Activated CD8-positive, alpha-beta T cell treated with anti-CD3 and anti-CD28 coated beads for 36 hours (primary cell): Measurements from ENCODE around the gene STRIP1. TPM values are rescaled to one million over a fixed set of nuclear protein-coding genes. Genes with fewer than 3 reads are reported as not detected.
A peak's percentile ranks its signal among the peaks of the same experiment; 100 is the strongest.

Experiments used
- ATAC-seq: fragments of 200-7000 bp; cut with Tn5 transposase; one replicate; pipeline ENCODE4 v1.10.0; 2021; ENCODE audit warnings: mild to moderate bottlenecking, moderate library complexity
- CTCF ChIA-PET: fragments of 350-600 bp; sonication (Branson Sonifier 250); formaldehyde crosslinking; loops from one replicate; lab custom pipeline; 2021; ENCODE audit warnings: antibody characterized with exemption; lab: Charles Lee
- POLR2A ChIA-PET: fragments of 350-600 bp; sonication (Branson Sonifier 250); formaldehyde crosslinking; loops from one replicate; lab custom pipeline; 2021; ENCODE audit warnings: antibody characterized with exemption; lab: Charles Lee
- DNase-seq: peaks from one replicate; pipeline ENCODE4 v3.0.0-alpha.2; 2020
- H3K27ac Mint-ChIP-seq: one replicate; pipeline ENCODE4 v1.8.0; 2021; ENCODE audit warnings: mild to moderate bottlenecking, mixed read lengths
- H3K27me3 Mint-ChIP-seq: one replicate; pipeline ENCODE4 v1.8.0; 2021; ENCODE audit warnings: mixed read lengths
- H3K36me3 Mint-ChIP-seq: one replicate; pipeline ENCODE4 v1.8.0; 2021; ENCODE audit warnings: low read depth, mixed read lengths
- H3K4me1 Mint-ChIP-seq: one replicate; pipeline ENCODE4 v1.8.0; 2021; ENCODE audit warnings: low read depth, mixed read lengths
- H3K4me3 Mint-ChIP-seq: one replicate; pipeline ENCODE4 v1.8.0; 2021; ENCODE audit warnings: mild to moderate bottlenecking, moderate library complexity, mixed read lengths
- H3K9me3 Mint-ChIP-seq: one replicate; pipeline ENCODE4 v1.8.0; 2021; ENCODE audit warnings: mixed read lengths
- intact Hi-C: fragments of 100-400 bp; cut with micrococcal nuclease; formaldehyde crosslinking; loops from one replicate; pipeline ENCODE4 v1.10.0; 2022
- total RNA-seq, 2 experiments: library from RNA; stranded (reverse); gene quantifications; one replicate each; pipeline ENCODE4 v1.2.3, GENCODE V29; 2021
- TF ChIP-seq, protein P1 (sequence below): fragments of 200-600 bp; IDR thresholded peaks from one replicate; pipeline ENCODE4 v1.8.0; 2022; ENCODE audit warnings: antibody characterized with exemption, mild to moderate bottlenecking

Gene STRIP1, protein sequence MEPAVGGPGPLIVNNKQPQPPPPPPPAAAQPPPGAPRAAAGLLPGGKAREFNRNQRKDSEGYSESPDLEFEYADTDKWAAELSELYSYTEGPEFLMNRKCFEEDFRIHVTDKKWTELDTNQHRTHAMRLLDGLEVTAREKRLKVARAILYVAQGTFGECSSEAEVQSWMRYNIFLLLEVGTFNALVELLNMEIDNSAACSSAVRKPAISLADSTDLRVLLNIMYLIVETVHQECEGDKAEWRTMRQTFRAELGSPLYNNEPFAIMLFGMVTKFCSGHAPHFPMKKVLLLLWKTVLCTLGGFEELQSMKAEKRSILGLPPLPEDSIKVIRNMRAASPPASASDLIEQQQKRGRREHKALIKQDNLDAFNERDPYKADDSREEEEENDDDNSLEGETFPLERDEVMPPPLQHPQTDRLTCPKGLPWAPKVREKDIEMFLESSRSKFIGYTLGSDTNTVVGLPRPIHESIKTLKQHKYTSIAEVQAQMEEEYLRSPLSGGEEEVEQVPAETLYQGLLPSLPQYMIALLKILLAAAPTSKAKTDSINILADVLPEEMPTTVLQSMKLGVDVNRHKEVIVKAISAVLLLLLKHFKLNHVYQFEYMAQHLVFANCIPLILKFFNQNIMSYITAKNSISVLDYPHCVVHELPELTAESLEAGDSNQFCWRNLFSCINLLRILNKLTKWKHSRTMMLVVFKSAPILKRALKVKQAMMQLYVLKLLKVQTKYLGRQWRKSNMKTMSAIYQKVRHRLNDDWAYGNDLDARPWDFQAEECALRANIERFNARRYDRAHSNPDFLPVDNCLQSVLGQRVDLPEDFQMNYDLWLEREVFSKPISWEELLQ
- total RNA-seq: 10 to 100 TPM; 24.6 to 24.8 TPM

DNA sequence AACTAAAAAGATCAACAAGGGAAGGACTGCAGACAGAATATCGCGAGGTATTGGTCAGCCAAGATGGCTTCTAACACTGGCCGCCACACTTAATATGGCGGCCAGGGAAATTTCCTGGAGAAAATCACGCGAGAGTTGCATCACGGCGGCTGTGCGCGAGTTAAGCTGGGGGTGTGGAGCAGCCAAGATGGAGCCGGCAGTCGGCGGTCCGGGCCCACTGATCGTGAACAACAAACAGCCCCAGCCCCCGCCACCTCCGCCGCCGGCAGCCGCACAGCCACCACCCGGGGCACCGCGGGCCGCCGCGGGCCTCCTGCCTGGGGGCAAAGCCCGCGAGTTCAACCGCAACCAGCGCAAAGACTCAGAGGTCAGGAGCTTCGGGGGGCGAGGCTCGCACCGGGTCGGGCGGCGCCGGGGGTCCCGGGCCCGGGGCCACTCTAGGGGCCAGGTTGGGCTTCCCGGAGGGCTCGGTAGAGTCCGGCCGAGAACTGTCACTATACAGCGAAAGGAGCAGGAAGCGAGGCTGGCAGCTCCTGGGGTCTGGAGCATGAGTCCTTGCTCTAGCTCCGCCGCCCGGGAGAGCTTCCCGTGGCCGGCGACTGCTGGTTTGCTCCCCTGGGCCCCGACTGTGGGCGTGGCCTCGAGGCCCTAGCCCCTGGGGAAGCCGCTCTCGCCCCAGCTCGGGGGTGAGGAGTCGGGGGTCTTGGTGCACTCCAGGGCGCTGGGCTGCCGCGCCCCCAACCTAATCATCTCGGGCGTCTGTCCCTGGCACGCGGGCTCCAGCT lies at the start of gene STRIP1:
Gene STRIP1 (plus strand): TSS at position 174 of the 785 bp plus-strand sequence. CDS start 14 bp downstream, at position 188.
- Mint-ChIP-seq H3K27ac (peak within 1 kb of the TSS; percentile 91), H3K36me3 (peaks cover 16% of the 10 kb centered on the region), H3K9me3 (no peaks in the 10 kb centered on the region), H3K4me1 (peaks cover 44% of the 10 kb centered on the region), H3K27me3 (no peaks in the 10 kb centered on the region), H3K4me3 (peak within 1 kb of the TSS; percentile 92)
- DNase-seq: peak; percentile 95
- CTCF ChIA-PET: interaction anchor here (0.9 to 12.3 kb wide), 13 partner anchors 9 to 395 kb away, joined by 3 to 110 read pairs (median 4); partner anchors contain the start of genes AHCYL1 and RBM15
- TF ChIP-seq, protein P1, sequence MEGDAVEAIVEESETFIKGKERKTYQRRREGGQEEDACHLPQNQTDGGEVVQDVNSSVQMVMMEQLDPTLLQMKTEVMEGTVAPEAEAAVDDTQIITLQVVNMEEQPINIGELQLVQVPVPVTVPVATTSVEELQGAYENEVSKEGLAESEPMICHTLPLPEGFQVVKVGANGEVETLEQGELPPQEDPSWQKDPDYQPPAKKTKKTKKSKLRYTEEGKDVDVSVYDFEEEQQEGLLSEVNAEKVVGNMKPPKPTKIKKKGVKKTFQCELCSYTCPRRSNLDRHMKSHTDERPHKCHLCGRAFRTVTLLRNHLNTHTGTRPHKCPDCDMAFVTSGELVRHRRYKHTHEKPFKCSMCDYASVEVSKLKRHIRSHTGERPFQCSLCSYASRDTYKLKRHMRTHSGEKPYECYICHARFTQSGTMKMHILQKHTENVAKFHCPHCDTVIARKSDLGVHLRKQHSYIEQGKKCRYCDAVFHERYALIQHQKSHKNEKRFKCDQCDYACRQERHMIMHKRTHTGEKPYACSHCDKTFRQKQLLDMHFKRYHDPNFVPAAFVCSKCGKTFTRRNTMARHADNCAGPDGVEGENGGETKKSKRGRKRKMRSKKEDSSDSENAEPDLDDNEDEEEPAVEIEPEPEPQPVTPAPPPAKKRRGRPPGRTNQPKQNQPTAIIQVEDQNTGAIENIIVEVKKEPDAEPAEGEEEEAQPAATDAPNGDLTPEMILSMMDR: no peak
- peak; percentile 94 for ATAC-seq
- POLR2A ChIA-PET: interaction anchor here (0.8 to 2.4 kb wide), 15 partner anchors 9 to 609 kb away, joined by 3 to 11 read pairs (median 4); partner anchors contain the start of gene AHCYL1
- intact Hi-C loops: no loop called here

DNA sequence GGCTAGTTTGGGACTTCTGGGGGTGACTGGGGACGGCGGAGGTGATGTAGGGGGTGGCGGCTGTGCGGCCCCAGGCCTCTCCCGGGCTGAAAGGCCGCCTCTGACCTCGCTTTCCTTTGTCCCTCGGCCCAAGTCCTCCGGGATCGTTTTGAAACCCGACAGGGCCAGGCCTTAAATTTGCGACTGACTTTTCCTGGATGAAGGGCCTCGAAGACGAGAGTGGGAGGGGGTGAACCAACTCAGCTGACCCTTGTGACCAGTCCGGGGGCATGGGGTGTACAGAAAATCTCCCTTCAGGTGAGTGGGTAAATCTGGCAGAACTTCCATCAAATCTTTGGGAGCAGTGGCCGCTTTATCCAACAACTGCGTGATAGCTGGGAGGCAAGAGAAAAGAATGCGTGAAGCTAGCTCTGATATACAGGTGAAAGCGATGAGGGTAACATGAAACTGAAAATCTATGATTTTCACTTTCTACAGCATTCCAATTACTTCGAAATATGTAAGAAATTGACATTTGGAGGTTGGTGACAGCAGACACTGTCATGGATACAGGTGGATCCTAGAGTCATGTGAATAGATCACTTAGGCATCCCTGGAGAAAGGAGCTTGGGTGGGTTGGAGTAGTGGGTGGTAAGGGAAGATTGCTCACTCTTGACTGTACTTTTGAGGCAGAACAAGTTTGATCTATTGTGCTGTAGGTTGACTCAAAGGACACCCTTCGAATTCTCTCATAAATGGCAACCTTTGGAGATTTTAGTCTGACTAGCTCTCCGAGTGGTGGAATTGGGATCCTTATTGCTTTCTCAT lies 49.0 kb upstream of the STRIP1 start:
- Mint-ChIP-seq H3K27ac (peak overlapping the region; percentile 98), H3K9me3 (no peaks in the 10 kb centered on the region), H3K4me3 (peak overlapping the region; percentile 98), H3K27me3 (no peaks in the 10 kb centered on the region), H3K36me3 (peaks cover 17% of the 10 kb centered on the region), H3K4me1 (peaks cover 37% of the 10 kb centered on the region)
- ChIA-PET CTCF (interaction anchor here (0.6 to 18.3 kb wide), 63 partner anchors 8 to 491 kb away, joined by 3 to 745 read pairs (median 8); partner anchors contain the start of genes AMPD2, CYB561D1, GNAI3 and GNAT2), POLR2A (interaction anchor here (0.6 to 5.6 kb wide), 17 partner anchors 17 to 439 kb away, joined by 3 to 45 read pairs (median 6); partner anchors contain the start of genes GNAI3 and STRIP1)
- TF ChIP-seq, protein P1: no peak
- intact Hi-C loops: loop anchor here (5.0 kb wide), 1 partner anchor 438 kb away; the partner anchor contains the start of gene GNAI3
- peak; percentile 19 for DNase-seq
- ATAC-seq: no peak

DNA sequence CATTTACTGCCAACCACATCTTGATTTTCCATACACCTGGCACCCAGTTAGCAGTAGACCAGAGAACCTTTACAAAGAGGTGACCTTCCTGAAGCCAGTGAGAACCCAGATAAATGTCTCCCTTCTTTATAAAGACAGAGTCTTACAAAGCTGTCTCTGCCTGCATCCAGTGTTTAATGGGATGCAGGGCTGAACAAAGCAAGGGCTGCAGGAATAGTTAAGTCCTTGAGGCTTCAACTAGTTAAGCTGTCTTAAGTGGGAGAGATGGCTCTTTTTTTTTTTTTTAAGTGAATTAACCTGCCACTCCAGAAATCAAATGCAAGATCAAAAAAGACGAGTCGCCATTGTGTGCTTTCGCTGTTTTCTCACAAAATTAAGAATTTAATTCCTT lies 48.4 kb upstream of the STRIP1 start:
- Mint-ChIP-seq H3K27ac (peak overlapping the region; percentile 98), H3K27me3 (no peaks in the 10 kb centered on the region), H3K4me1 (peaks cover 41% of the 10 kb centered on the region), H3K36me3 (peaks cover 17% of the 10 kb centered on the region), H3K9me3 (no peaks in the 10 kb centered on the region), H3K4me3 (peak overlapping the region; percentile 98)
- DNase-seq: no peak
- ChIA-PET CTCF (interaction anchor here (1.0 to 18.3 kb wide), 15 partner anchors 8 to 492 kb away, joined by 3 to 745 read pairs (median 19); partner anchors contain the start of genes CYB561D1, GNAI3 and STRIP1), POLR2A (interaction anchor here (0.6 to 5.6 kb wide), 10 partner anchors 16 to 335 kb away, joined by 3 to 45 read pairs (median 9); partner anchors contain the start of gene STRIP1)
- intact Hi-C loops: loop anchor here (5.0 kb wide), 1 partner anchor 439 kb away; the partner anchor contains the start of gene GNAI3
- TF ChIP-seq, protein P1: no peak
- no peak for ATAC-seq
